H9 (cell line): ENCODE results near the gene CCDC138. TPM values are rescaled to one million over a fixed set of nuclear protein-coding genes. Genes with fewer than 3 reads are reported as not detected.

ENCODE experiments used
- DNase-seq: peaks from one replicate; pipeline ENCODE4 v3.0.0-alpha.2; 2017
- H2AFZ ChIP-seq: one replicate; pipeline ENCODE4 v1.6.1; 2013; ENCODE audit warnings: mild to moderate bottlenecking, low read length, control low read depth, moderate library complexity
- H2AK5ac ChIP-seq: 2 replicates; pipeline ENCODE4 v1.6.1; 2013; ENCODE audit warnings: low read length, control low read depth, mixed read lengths; ENCODE audit not compliant: insufficient read length
- H2BK120ac ChIP-seq: one replicate; pipeline ENCODE4 v1.6.1; 2013; ENCODE audit warnings: low read depth, mild to moderate bottlenecking, low read length, control low read depth, inconsistent platforms; ENCODE audit not compliant: poor library complexity, severe bottlenecking
- H2BK12ac ChIP-seq: 2 replicates; pipeline ENCODE4 v1.6.1; 2013; ENCODE audit warnings: low read length, control low read depth, mixed read lengths, low read depth; ENCODE audit not compliant: insufficient read length
- H2BK15ac ChIP-seq: 2 replicates; pipeline ENCODE4 v1.6.1; 2013; ENCODE audit warnings: low read depth, low read length, control low read depth
- H2BK20ac ChIP-seq: one replicate; pipeline ENCODE4 v1.6.1; 2013; ENCODE audit warnings: low read depth, mild to moderate bottlenecking, low read length, control low read depth, inconsistent platforms; ENCODE audit not compliant: poor library complexity, severe bottlenecking
- H2BK5ac ChIP-seq: 2 replicates; pipeline ENCODE4 v1.6.1; 2013; ENCODE audit warnings: low read length, control low read depth, mixed read lengths; ENCODE audit not compliant: insufficient read length
- H3K14ac ChIP-seq: 2 replicates; pipeline ENCODE4 v1.6.1; 2013; ENCODE audit warnings: low read length, control low read depth; ENCODE audit not compliant: insufficient read depth
- H3K18ac ChIP-seq: 2 replicates; pipeline ENCODE4 v1.6.1; 2013; ENCODE audit warnings: low read depth, mild to moderate bottlenecking, mixed read lengths, low read length, control low read depth; ENCODE audit not compliant: insufficient read length
- H3K23ac ChIP-seq: 2 replicates; pipeline ENCODE4 v1.6.1; 2013; ENCODE audit warnings: low read length, control low read depth, mixed read lengths, low read depth; ENCODE audit not compliant: insufficient read length
- H3K23me2 ChIP-seq: 2 replicates; pipeline ENCODE4 v1.6.1; 2013; ENCODE audit warnings: low read depth, mild to moderate bottlenecking, mixed read lengths, low read length, control low read depth; ENCODE audit not compliant: insufficient read length, poor library complexity, severe bottlenecking
- H3K27ac ChIP-seq: 2 replicates; pipeline ENCODE4 v1.5.1; 2013; ENCODE audit warnings: low read length, control low read depth, mixed read lengths, low read depth; ENCODE audit not compliant: insufficient read length
- H3K27me3 ChIP-seq: 2 replicates; pipeline ENCODE4 v1.6.1; 2013; ENCODE audit warnings: low read length, control low read depth, inconsistent platforms; ENCODE audit not compliant: insufficient read depth
- H3K4ac ChIP-seq: 2 replicates; pipeline ENCODE4 v1.6.1; 2013; ENCODE audit warnings: low read depth, mild to moderate bottlenecking, control low read depth, inconsistent platforms, low read length, moderate library complexity
- H3K4me1 ChIP-seq: 2 replicates; pipeline ENCODE4 v1.6.1; 2013; ENCODE audit warnings: low read length, control low read depth, inconsistent platforms; ENCODE audit not compliant: insufficient read depth
- H3K4me2 ChIP-seq: 2 replicates; pipeline ENCODE4 v1.6.1; 2013; ENCODE audit warnings: low read length, control low read depth, mixed read lengths; ENCODE audit not compliant: insufficient read length, insufficient read depth
- H3K56ac ChIP-seq: 2 replicates; pipeline ENCODE4 v1.6.1; 2013; ENCODE audit warnings: low read depth, mild to moderate bottlenecking, mixed read lengths, low read length, control low read depth; ENCODE audit not compliant: insufficient read length
- H3K79me1 ChIP-seq: 2 replicates; pipeline ENCODE4 v1.6.1; 2013; ENCODE audit warnings: low read depth, mild to moderate bottlenecking, moderate library complexity, low read length, control low read depth, inconsistent platforms; ENCODE audit not compliant: insufficient read depth, poor library complexity, severe bottlenecking
- H3K79me2 ChIP-seq: 2 replicates; pipeline ENCODE4 v1.6.1; 2013; ENCODE audit warnings: low read length, control low read depth, inconsistent platforms; ENCODE audit not compliant: insufficient read depth
- H3K9ac ChIP-seq: 2 replicates; pipeline ENCODE4 v1.6.1; 2013; ENCODE audit warnings: low read length, control low read depth, mixed read lengths; ENCODE audit not compliant: insufficient read length; ENCODE audit errors: extremely low read depth
- H3K9me3 ChIP-seq: one replicate; pipeline ENCODE4 v1.6.1; 2013; ENCODE audit warnings: low read depth, low read length, inconsistent platforms; ENCODE audit not compliant: control insufficient read depth
- H3T11ph ChIP-seq: one replicate; pipeline ENCODE4 v1.6.1; 2013; ENCODE audit warnings: mild to moderate bottlenecking, low read length, control low read depth, inconsistent platforms
- H4K20me1 ChIP-seq: one replicate; pipeline ENCODE4 v1.6.1; 2013; ENCODE audit not compliant: control insufficient read depth, insufficient read length, insufficient read depth
- H4K5ac ChIP-seq: 2 replicates; pipeline ENCODE4 v1.6.1; 2013; ENCODE audit warnings: low read depth, mild to moderate bottlenecking, mixed read lengths, low read length, control low read depth; ENCODE audit not compliant: insufficient read length
- H4K8ac ChIP-seq: replicated peaks from 2 replicates; pipeline ENCODE4 v1.6.1; 2013; ENCODE audit warnings: low read length, control low read depth, mixed read lengths, low read depth; ENCODE audit not compliant: insufficient read length
- H4K91ac ChIP-seq: 2 replicates; pipeline ENCODE4 v1.6.1; 2013; ENCODE audit warnings: low read depth, mild to moderate bottlenecking, moderate library complexity, mixed read lengths, low read length, control low read depth; ENCODE audit not compliant: insufficient read length
- H3K27ac Mint-ChIP-seq, 3 experiments: 2 replicates in 2 of 3; 3 replicates in 1 of 3; pipeline ENCODE4 v1.8.0; 2020 to 2021; ENCODE audit warnings: mixed read lengths in 3 of 3, mild to moderate bottlenecking in 1 of 3, moderate library complexity in 1 of 3
- H3K27me3 Mint-ChIP-seq: 2 replicates; pipeline ENCODE4 v1.8.0; 2021; ENCODE audit warnings: low read depth, mild to moderate bottlenecking, moderate library complexity, mixed read lengths
- H3K36me3 Mint-ChIP-seq, 3 experiments: 2 replicates in 2 of 3; 3 replicates in 1 of 3; pipeline ENCODE4 v1.8.0; 2020 to 2021; ENCODE audit warnings: low read depth in 3 of 3, mixed read lengths in 3 of 3; ENCODE audit not compliant: insufficient read depth in 1 of 3
- H3K4me1 Mint-ChIP-seq, 2 experiments: 2 replicates each; pipeline ENCODE4 v1.8.0; 2020; ENCODE audit warnings: mixed read lengths in 2 of 2
- H3K4me3 Mint-ChIP-seq, 2 experiments: 2 replicates in 1 of 2; 3 replicates in 1 of 2; pipeline ENCODE4 v1.8.0; 2020 to 2021; ENCODE audit warnings: mild to moderate bottlenecking in 2 of 2, mixed read lengths in 2 of 2, moderate library complexity in 1 of 2
- H3K9me3 Mint-ChIP-seq, 2 experiments: 2 replicates in 1 of 2; 3 replicates in 1 of 2; pipeline ENCODE4 v1.8.0; 2020; ENCODE audit warnings: mild to moderate bottlenecking in 2 of 2, mixed read lengths in 2 of 2, moderate library complexity in 1 of 2
- WGBS: extraction: QIAGEN DNeasy Blood & Tissue Kit; methylation state at CpG from one replicate; pipeline ENCODE4 v1.1.7; 2013; ENCODE audit warnings: missing lambda C conversion rate, low lambda C conversion rate, mixed read lengths; ENCODE audit not compliant: insufficient read length; ENCODE audit errors: extremely low coverage; 5-methylcytosine and 5-hydroxymethylcytosine counted together
- total RNA-seq: library from RNA; stranded (reverse); gene quantifications from 2 replicates; pipeline ENCODE4 v1.2.1, GENCODE V29; 2021
- TF ChIP-seq, protein P1 (sequence below): fragments of 200-600 bp; sonication (generic); conservative IDR thresholded peaks from 3 replicates; pipeline ENCODE4 v1.8.0; 2021; ENCODE audit warnings: antibody characterized with exemption, mild to moderate bottlenecking

CCDC138 gene
- total RNA-seq, 1 experiment from 2014 or later, result 32.7 TPM

DNA sequence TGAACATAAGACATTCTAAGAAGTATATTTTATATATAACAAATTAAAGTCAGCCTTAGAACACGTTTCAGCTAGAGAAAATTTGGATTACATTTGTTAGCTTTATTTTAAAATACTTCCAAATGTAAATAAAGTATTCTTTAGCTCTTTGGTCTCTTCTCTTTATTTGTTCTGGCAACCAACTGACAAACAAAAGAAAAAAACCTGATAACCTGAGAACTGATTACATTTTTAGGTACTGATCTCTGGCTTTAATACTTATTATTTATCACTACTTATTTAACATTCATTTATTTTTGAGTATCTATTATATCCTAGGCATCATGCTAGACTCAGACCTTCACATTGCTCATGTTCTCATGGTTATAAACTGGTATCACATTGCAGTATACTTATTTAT is 18.5 kb downstream of the CCDC138 start:
- Histone ChIP-seq H4K5ac (no peak overlapping the region), H3K4me2 (no peak overlapping the region), H4K20me1 (no peaks in the 10 kb centered on the region), H3K4me1 (no peaks in the 10 kb centered on the region), H2BK20ac (no peak overlapping the region), H2BK5ac (no peak overlapping the region), H3K79me1 (no peaks in the 10 kb centered on the region), H3K9ac (no peak overlapping the region), H3K27ac (no peak overlapping the region), H3K23me2 (no peaks in the 10 kb centered on the region), H3T11ph (no peak overlapping the region), H4K91ac (no peak overlapping the region), H3K9me3 (no peaks in the 10 kb centered on the region), H3K14ac (no peak overlapping the region), H2BK12ac (no peak overlapping the region), H2BK15ac (no peak overlapping the region), H3K4ac (no peak overlapping the region), H3K27me3 (no peaks in the 10 kb centered on the region), H3K79me2 (no peaks in the 10 kb centered on the region; the same call in 1 of the 2 replicates), H4K8ac (no peak overlapping the region), H2BK120ac (no peak overlapping the region), H3K18ac (no peak overlapping the region), H2AFZ (no peak overlapping the region), H2AK5ac (no peak overlapping the region), H3K56ac (no peak overlapping the region), H3K23ac (no peak overlapping the region)
- Mint-ChIP-seq H3K9me3 (peaks cover 23% of the 10 kb centered on the region in 2 experiments), H3K27me3 (no peaks in the 10 kb centered on the region), H3K4me3 (no peak overlapping the region), H3K36me3 (peaks cover 58 to 63% (median 63%) of the 10 kb centered on the region in 3 experiments), H3K27ac (no peak overlapping the region), H3K4me1 (no peaks in the 10 kb centered on the region)
- no CpG with 5 or more reads among the region's 1 CpG for WGBS
- TF ChIP-seq, protein P1, sequence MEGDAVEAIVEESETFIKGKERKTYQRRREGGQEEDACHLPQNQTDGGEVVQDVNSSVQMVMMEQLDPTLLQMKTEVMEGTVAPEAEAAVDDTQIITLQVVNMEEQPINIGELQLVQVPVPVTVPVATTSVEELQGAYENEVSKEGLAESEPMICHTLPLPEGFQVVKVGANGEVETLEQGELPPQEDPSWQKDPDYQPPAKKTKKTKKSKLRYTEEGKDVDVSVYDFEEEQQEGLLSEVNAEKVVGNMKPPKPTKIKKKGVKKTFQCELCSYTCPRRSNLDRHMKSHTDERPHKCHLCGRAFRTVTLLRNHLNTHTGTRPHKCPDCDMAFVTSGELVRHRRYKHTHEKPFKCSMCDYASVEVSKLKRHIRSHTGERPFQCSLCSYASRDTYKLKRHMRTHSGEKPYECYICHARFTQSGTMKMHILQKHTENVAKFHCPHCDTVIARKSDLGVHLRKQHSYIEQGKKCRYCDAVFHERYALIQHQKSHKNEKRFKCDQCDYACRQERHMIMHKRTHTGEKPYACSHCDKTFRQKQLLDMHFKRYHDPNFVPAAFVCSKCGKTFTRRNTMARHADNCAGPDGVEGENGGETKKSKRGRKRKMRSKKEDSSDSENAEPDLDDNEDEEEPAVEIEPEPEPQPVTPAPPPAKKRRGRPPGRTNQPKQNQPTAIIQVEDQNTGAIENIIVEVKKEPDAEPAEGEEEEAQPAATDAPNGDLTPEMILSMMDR, result no peak
- no peak for DNase-seq
